Measurements from ENCODE around the gene EPHA5.
"Not testable (repeated sequence)": the region's sequence is repeated elsewhere in the genome, so short reads cannot be mapped to it uniquely, and the experiment has no call there.

- not testable (repeated sequence) for TF ChIP-seq CTCF (IDR thresholded peaks at IDR 0.05; ENCODE audit: borderline replicate concordance, extremely low read depth, low read length, poor library complexity, severe bottlenecking); EZH2 (IDR thresholded peaks at IDR 0.05; ENCODE audit: borderline replicate concordance, low read depth, low read length, severe bottlenecking)
Observed at GRCh38 chr4:65308626-65309025, 361.7 kb downstream of the EPHA5 start.

All from DND-41 (cell line).